Tibial artery (tissue), 4 donors: ENCODE results near the gene PPA2.

Source experiments
- DNase-seq, 2 donors: peaks; one replicate each; pipeline ENCODE4 v3.0.0-alpha.2; 2019
- H3K27ac ChIP-seq, 2 donors: fragments of 200-600 bp; sonication (generic) in 1 of 2; 1 replicate in 1 of 2; 2 replicates in 1 of 2; pipeline ENCODE4 v1.5.1; 2018 to 2019; ENCODE audit warnings: mild to moderate bottlenecking in 1 of 2
- H3K27me3 ChIP-seq, 2 donors: fragments of 200-600 bp; sonication (generic) in 1 of 2; one replicate each; pipeline versions ENCODE4 v1.5.1 to v1.6.0; 2016 to 2019
- H3K36me3 ChIP-seq, 3 donors: fragments of 200-600 bp; sonication (generic) in 2 of 3; one replicate each; pipeline ENCODE4 v1.5.1; 2016 to 2019; ENCODE audit warnings: mild to moderate bottlenecking in 2 of 3
- H3K4me1 ChIP-seq, 4 donors: fragments of 200-600 bp; sonication (generic) in 2 of 4; 1 replicate in 3 of 4; 2 replicates in 1 of 4; pipeline ENCODE4 v1.5.1; 2016 to 2019
- H3K4me3 ChIP-seq, 2 donors: fragments of 200-600 bp; sonication (generic) in 1 of 2; 1 replicate in 1 of 2; 2 replicates in 1 of 2; pipeline ENCODE4 v1.5.1; 2018 to 2019; ENCODE audit warnings: mild to moderate bottlenecking in 2 of 2
- H3K9me3 ChIP-seq, 3 donors: fragments of 200-600 bp; sonication (generic) in 1 of 3; one replicate each; pipeline ENCODE4 v1.5.1; 2016 to 2019
- CTCF ChIP-seq, 2 experiments: fragments of 200-600 bp in 1 of 2; fragments of 450-650 bp in 1 of 2; IDR thresholded peaks; one replicate each; pipeline ENCODE4 v1.5.1; 2017 to 2019; ENCODE audit warnings: antibody characterized with exemption in 2 of 2, mild to moderate bottlenecking in 1 of 2, moderate library complexity in 1 of 2
- intact Hi-C: fragments of 100-400 bp; cut with DNase I; formaldehyde crosslinking; loops from one replicate; pipeline ENCODE4 v1.15.0; 2023; ENCODE audit warnings: low total_unique reads

The PPA2 gene

GRCh38 chr4:105348719-105349118 lies 125.1 kb downstream of the PPA2 start:
- H3K27me3 ChIP-seq, result no peaks in the 10 kb centered on the region
- H3K4me3 ChIP-seq, result no peak overlapping the region
- H3K4me1 ChIP-seq, result no peaks in the 10 kb centered on the region
- H3K27ac ChIP-seq, result no peak overlapping the region
- DNase-seq, result no peak
- H3K36me3 ChIP-seq, result no peaks in the 10 kb centered on the region
- TF ChIP-seq CTCF (IDR thresholded peaks at IDR 0.05), result no peak
- H3K9me3 ChIP-seq, result no peaks in the 10 kb centered on the region
- intact Hi-C loops, result no loop called here

DNA sequence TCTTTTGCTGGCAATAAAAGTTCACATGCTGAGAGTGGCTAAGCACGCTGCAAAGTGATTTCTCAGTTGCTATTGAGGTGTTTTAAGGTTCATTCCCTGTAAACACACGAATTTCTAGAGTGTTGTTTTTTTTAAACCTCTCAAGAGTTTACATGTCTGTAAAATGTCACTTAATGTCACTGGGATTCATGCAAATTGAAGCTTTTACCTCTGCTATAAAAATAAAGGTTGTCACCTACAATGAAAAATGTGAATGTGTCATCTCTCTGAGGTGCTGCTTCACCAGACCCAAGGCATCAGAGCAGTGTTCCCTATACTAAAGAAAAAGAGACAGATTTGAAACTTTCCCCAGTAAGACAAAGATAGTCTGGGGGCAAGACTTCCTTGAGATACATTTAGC lies 127.0 kb downstream of the PPA2 start:
- no peaks in the 10 kb centered on the region for H3K27me3 ChIP-seq

GRCh38 chr4:105345838-105346237 lies 128.0 kb downstream of the PPA2 start:
- Histone ChIP-seq H3K4me3 (no peak overlapping the region), H3K27me3 (no peaks in the 10 kb centered on the region), H3K36me3 (peaks cover 0 to under 1% (median 0%) of the 10 kb centered on the region in 3 donors), H3K9me3 (no peaks in the 10 kb centered on the region), H3K27ac (no peak overlapping the region), H3K4me1 (no peaks in the 10 kb centered on the region)
- TF ChIP-seq CTCF (IDR thresholded peaks at IDR 0.05), result no peak
- DNase-seq, result no peak
- intact Hi-C loops, result no loop called here

More for the DNA sequence above, 127.0 kb downstream of the PPA2 start:
- H3K36me3 ChIP-seq, result no peaks in the 10 kb centered on the region
- no peak overlapping the region for H3K4me3 ChIP-seq
- intact Hi-C loops, result no loop called here
- no peak for DNase-seq
- TF ChIP-seq CTCF (IDR thresholded peaks at IDR 0.05), result no peak
- H3K9me3 ChIP-seq, result no peaks in the 10 kb centered on the region
- H3K4me1 ChIP-seq, result no peaks in the 10 kb centered on the region
- no peak overlapping the region for H3K27ac ChIP-seq

- Histone ChIP-seq H3K4me1 (no peaks in the 10 kb centered on the region), H3K4me3 (no peak overlapping the region), H3K27ac (no peak overlapping the region), H3K27me3 (no peaks in the 10 kb centered on the region), H3K36me3 (peaks cover 0 to 4% (median 0%) of the 10 kb centered on the region in 3 donors), H3K9me3 (no peaks in the 10 kb centered on the region)
- no peak for TF ChIP-seq CTCF (IDR thresholded peaks at IDR 0.05)
- no peak for DNase-seq
- intact Hi-C loops, result no loop called here
Measured at GRCh38 chr4:105345358-105345757, 128.5 kb downstream of the PPA2 start.

DNA sequence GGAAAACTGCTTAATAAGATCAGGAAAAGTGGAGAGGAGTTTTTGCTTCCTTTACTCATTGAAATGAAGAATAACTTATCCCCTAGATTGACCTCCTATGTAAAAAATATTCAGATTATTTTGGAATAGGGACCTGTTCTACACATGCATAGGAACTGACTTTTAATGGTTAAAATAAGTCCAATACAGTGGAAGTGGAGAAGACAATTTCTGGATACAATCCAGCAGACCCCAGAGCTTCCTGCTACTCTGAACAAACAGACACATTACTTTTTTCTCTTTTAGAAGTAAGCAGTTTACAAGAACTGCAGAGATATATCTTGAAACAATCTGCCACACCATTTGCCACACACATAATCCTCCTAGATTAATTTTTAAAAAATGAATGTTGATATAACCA lies 129.7 kb downstream of the PPA2 start:
- no peak for TF ChIP-seq CTCF (IDR thresholded peaks at IDR 0.05)
- Histone ChIP-seq H3K27me3 (no peaks in the 10 kb centered on the region), H3K36me3 (peaks cover 0 to 8% (median 5%) of the 10 kb centered on the region in 3 donors), H3K9me3 (no peaks in the 10 kb centered on the region), H3K4me1 (no peaks in the 10 kb centered on the region), H3K27ac (no peak overlapping the region), H3K4me3 (no peak overlapping the region)
- no peak for DNase-seq
- intact Hi-C loops, result no loop called here
